ENCODE measurements around the gene NFATC3.

Gene NFATC3

GRCh38 chr16:68259007-68259825 is 174.0 kb downstream of the NFATC3 start:
- ATAC-seq (ENCODE audit: low read depth): no peak
- no peak overlapping the region for H3K4me3 ChIP-seq (ENCODE audit: severe bottlenecking)
- peaks cover 19% of the 10 kb centered on the region for H3K36me3 ChIP-seq (ENCODE audit: low read depth)
- DNase-seq (ENCODE audit: low spot score): no peak
- TF ChIP-seq CTCF (IDR thresholded peaks at IDR 0.05; ENCODE audit: poor library complexity, severe bottlenecking): no peak
- no peaks in the 10 kb centered on the region for H3K27me3 ChIP-seq (ENCODE audit: insufficient read depth, poor library complexity, severe bottlenecking)
- H3K27ac ChIP-seq (ENCODE audit: poor library complexity, severe bottlenecking): no peak overlapping the region
- H3K4me1 ChIP-seq (ENCODE audit: insufficient read depth, poor library complexity, severe bottlenecking): no peaks in the 10 kb centered on the region
- no peaks in the 10 kb centered on the region for H3K9me3 ChIP-seq (ENCODE audit: severe bottlenecking)

- peaks cover 4% of the 10 kb centered on the region for H3K4me1 ChIP-seq (ENCODE audit: insufficient read depth, poor library complexity, severe bottlenecking)
- TF ChIP-seq CTCF (IDR thresholded peaks at IDR 0.05; ENCODE audit: poor library complexity, severe bottlenecking): no peak
- H3K27me3 ChIP-seq (ENCODE audit: insufficient read depth, poor library complexity, severe bottlenecking): no peaks in the 10 kb centered on the region
- ATAC-seq (ENCODE audit: low read depth) (no peak; the same call in 2 of the 3 replicates), DNase-seq (ENCODE audit: low spot score) (no peak)
- H3K4me3 ChIP-seq (ENCODE audit: severe bottlenecking): peak overlapping the region; percentile 91
- H3K36me3 ChIP-seq (ENCODE audit: low read depth): peaks cover 17% of the 10 kb centered on the region
- H3K9me3 ChIP-seq (ENCODE audit: severe bottlenecking): no peaks in the 10 kb centered on the region
- peak overlapping the region; percentile 89 for H3K27ac ChIP-seq (ENCODE audit: poor library complexity, severe bottlenecking)
These were observed 178.5 kb downstream of the NFATC3 start for GRCh38 chr16:68263559-68264127.

GRCh38 chr16:68264128-68265077 is 179.2 kb downstream of the NFATC3 start, which contains the start of gene SLC7A6:
SLC7A6 (plus strand) TSS chr16:68264526; CDS start chr16:68274727, 10,201 bp downstream.
- Histone ChIP-seq H3K27ac (ENCODE audit: poor library complexity, severe bottlenecking) (peak within 1 kb of the TSS; percentile 89), H3K36me3 (ENCODE audit: low read depth) (peaks cover 17% of the 10 kb centered on the region), H3K9me3 (ENCODE audit: severe bottlenecking) (no peaks in the 10 kb centered on the region), H3K4me1 (ENCODE audit: insufficient read depth, poor library complexity, severe bottlenecking) (peaks cover 4% of the 10 kb centered on the region), H3K4me3 (ENCODE audit: severe bottlenecking) (peak within 1 kb of the TSS; percentile 91), H3K27me3 (ENCODE audit: insufficient read depth, poor library complexity, severe bottlenecking) (no peaks in the 10 kb centered on the region)
- ATAC-seq (ENCODE audit: low read depth) (peak; percentile 51), DNase-seq (ENCODE audit: low spot score) (peak; percentile 70)
- TF ChIP-seq CTCF (IDR thresholded peaks at IDR 0.05; ENCODE audit: poor library complexity, severe bottlenecking): peak; percentile 82

- no peak for TF ChIP-seq CTCF (IDR thresholded peaks at IDR 0.05; ENCODE audit: poor library complexity, severe bottlenecking)
- Histone ChIP-seq H3K27me3 (ENCODE audit: insufficient read depth, poor library complexity, severe bottlenecking) (no peaks in the 10 kb centered on the region), H3K27ac (ENCODE audit: poor library complexity, severe bottlenecking) (peak overlapping the region; percentile 89), H3K4me1 (ENCODE audit: insufficient read depth, poor library complexity, severe bottlenecking) (peaks cover 4% of the 10 kb centered on the region), H3K4me3 (ENCODE audit: severe bottlenecking) (peak overlapping the region; percentile 91), H3K36me3 (ENCODE audit: low read depth) (peaks cover 17% of the 10 kb centered on the region), H3K9me3 (ENCODE audit: severe bottlenecking) (no peaks in the 10 kb centered on the region)
- DNase-seq (ENCODE audit: low spot score): no peak
- ATAC-seq (ENCODE audit: low read depth): peak; percentile 76
These were observed 180.1 kb downstream of the NFATC3 start for GRCh38 chr16:68265078-68265920.

Measured in RWPE2 (cell line).